Measurements from ENCODE around the gene HOXA3. TPM values are rescaled to one million over a fixed set of nuclear protein-coding genes. Genes with fewer than 3 reads are reported as not detected.

HOXA3 gene
- total and polyA plus RNA-seq, 4 experiments from 2014 or later = 0.07 TPM; not detected in 3

DNA sequence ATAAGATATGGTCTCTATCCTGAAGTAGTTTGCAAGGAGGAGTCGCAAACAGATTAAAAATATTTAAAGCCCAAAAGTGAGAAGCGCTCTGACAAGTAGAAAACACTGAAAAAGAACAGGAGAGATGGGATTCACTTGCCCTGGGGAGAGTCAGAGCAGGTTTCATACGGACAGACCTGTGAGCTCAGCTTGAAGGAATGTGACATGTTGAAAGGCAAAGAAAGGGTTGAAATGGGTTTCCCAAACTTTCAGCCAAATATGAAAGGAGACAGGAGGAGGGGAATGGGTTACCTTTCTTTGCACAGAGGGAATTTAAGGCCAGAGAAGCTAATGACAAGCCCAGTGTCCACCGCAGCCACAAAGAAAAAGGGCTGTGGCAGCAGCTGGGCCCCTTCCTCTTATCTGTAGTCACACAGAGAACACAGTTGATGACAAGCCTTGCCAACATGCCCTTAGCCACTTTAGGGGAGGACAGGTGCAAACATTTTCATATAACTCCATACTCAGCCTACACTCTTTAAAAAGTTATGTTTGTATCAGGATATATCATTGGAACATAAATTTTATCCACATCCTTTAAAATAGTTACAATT is 71.4 kb downstream of the HOXA3 start:
- Histone ChIP-seq H3K4me1 (ENCODE audit: insufficient read depth, low read length) (no peaks in the 10 kb centered on the region), H3K36me3 (ENCODE audit: insufficient read depth, low read length) (no peaks in the 10 kb centered on the region), H3K9me3 (ENCODE audit: control insufficient read depth in 1 of 2, low read length in 2 of 2) (no peaks in the 10 kb centered on the region), H3K4me3 (ENCODE audit: low read length in 2 of 2) (no peak overlapping the region), H3K27ac (ENCODE audit: low read depth, low read length) (no peak overlapping the region), H3K27me3 (ENCODE audit: insufficient read depth, low read length) (peaks cover 1% of the 10 kb centered on the region)
- DNase-seq = no peak
- H3K27ac Mint-ChIP-seq = no peak overlapping the region
- no peaks in the 10 kb centered on the region for H3K36me3 Mint-ChIP-seq
- intact Hi-C loops (cut with micrococcal nuclease) = no loop called here
- H3K4me1 Mint-ChIP-seq = no peaks in the 10 kb centered on the region
- H3K27me3 Mint-ChIP-seq = peaks cover 11 to 16% of the 10 kb centered on the region in 2 donors
- CTCF ChIA-PET (ENCODE audit: partially characterized antibody) = no interaction called here
- POLR2A ChIA-PET (ENCODE audit: partially characterized antibody) = no interaction called here
- H3K4me3 Mint-ChIP-seq = no peak overlapping the region
- H3K9me3 Mint-ChIP-seq = peaks cover 0 to 2% (median 0%) of the 10 kb centered on the region in 8 donors

DNA sequence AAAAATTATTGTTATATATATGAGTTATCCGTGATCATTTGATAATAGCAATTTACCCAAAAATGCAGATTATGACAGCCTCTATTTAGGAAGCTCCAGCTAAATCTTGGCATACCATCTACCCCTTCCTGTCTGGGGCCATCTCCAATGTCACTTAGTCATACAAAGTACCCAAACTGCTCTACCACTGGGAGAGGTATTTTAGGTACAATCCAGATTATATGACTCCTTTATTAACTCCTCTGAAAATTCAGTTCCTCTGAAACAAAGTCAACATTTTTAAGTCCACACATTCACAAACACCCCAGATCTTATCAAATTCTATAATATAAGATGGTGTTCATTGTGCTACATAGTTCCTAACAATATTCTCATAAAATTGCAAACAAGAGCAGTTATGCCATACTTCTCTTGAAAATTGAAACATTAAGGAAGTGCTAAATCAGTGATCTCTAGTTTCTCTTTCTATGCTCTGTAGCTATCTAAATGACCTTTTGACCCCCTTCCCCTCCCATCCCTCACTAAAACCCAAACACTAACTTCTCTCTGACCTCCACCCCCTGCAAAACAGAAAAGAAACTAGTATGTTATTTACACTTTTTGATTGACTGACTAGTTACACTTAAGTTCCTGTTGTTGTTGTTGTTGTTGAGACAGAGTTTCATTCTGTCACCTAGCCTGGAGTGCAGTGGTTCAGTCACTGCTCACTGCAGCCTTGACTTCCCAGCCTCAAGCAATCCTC is 73.0 kb downstream of the HOXA3 start:
- intact Hi-C loops (cut with micrococcal nuclease) = no loop called here
- Mint-ChIP-seq H3K36me3 (no peaks in the 10 kb centered on the region), H3K27ac (peak overlapping the region in 1 of 7 donors; percentile 28), H3K4me3 (no peak overlapping the region), H3K27me3 (peaks cover 14 to 17% of the 10 kb centered on the region in 2 donors), H3K9me3 (peaks cover 0 to 2% (median 0%) of the 10 kb centered on the region in 8 donors), H3K4me1 (no peaks in the 10 kb centered on the region)
- Histone ChIP-seq H3K4me3 (ENCODE audit: low read length in 2 of 2) (no peak overlapping the region), H3K4me1 (ENCODE audit: insufficient read depth, low read length) (no peaks in the 10 kb centered on the region), H3K27me3 (ENCODE audit: insufficient read depth, low read length) (no peaks in the 10 kb centered on the region), H3K27ac (ENCODE audit: low read depth, low read length) (no peak overlapping the region), H3K9me3 (ENCODE audit: control insufficient read depth in 1 of 2, low read length in 2 of 2) (no peaks in the 10 kb centered on the region), H3K36me3 (ENCODE audit: insufficient read depth, low read length) (no peaks in the 10 kb centered on the region)
- CTCF ChIA-PET (ENCODE audit: partially characterized antibody) = no interaction called here
- DNase-seq = no peak
- POLR2A ChIA-PET (ENCODE audit: partially characterized antibody) = no interaction called here

DNA sequence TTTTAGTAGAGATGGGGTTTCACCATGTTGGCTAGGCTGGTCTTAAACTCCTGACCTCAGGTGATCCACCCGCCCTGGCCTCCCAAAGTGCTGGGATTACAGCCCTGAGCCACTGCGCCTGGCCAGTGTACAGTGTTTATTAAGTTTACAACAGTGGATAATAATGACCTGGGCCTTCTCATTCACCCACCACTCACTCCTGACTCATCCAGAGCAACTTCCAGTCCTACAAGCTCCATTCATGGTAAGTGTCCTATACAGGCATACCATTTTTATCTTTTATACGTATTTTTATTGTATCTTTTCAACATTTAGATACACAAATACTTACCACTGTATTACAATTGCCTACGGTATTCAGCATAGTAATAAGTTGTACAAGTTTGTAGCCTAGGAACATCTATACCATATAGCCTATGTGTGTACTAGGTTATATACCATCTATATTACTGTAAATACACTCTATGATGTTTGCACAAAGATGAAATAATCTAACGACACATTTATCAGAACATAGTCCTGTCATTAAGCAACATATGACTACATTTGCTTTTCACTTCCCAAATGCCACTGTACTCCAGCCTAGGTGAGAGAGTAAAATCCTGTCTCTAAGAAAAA is 73.7 kb downstream of the HOXA3 start:
- Mint-ChIP-seq H3K36me3 (no peaks in the 10 kb centered on the region), H3K4me3 (no peak overlapping the region), H3K4me1 (no peaks in the 10 kb centered on the region), H3K27ac (no peak overlapping the region), H3K9me3 (peaks cover 0 to 2% (median 0%) of the 10 kb centered on the region in 8 donors), H3K27me3 (peaks cover 11 to 15% of the 10 kb centered on the region in 2 donors)
- H3K36me3 ChIP-seq (ENCODE audit: insufficient read depth, low read length) = no peaks in the 10 kb centered on the region
- ChIA-PET CTCF (ENCODE audit: partially characterized antibody) (no interaction called here), POLR2A (ENCODE audit: partially characterized antibody) (no interaction called here)
- H3K27ac ChIP-seq (ENCODE audit: low read depth, low read length) = no peak overlapping the region
- no peaks in the 10 kb centered on the region for H3K27me3 ChIP-seq (ENCODE audit: insufficient read depth, low read length)
- no peak for DNase-seq
- no peaks in the 10 kb centered on the region for H3K4me1 ChIP-seq (ENCODE audit: insufficient read depth, low read length)
- H3K4me3 ChIP-seq (ENCODE audit: low read length in 2 of 2) = no peak overlapping the region
- intact Hi-C loops (cut with micrococcal nuclease) = no loop called here
- H3K9me3 ChIP-seq (ENCODE audit: control insufficient read depth in 1 of 2, low read length in 2 of 2) = no peaks in the 10 kb centered on the region

DNA sequence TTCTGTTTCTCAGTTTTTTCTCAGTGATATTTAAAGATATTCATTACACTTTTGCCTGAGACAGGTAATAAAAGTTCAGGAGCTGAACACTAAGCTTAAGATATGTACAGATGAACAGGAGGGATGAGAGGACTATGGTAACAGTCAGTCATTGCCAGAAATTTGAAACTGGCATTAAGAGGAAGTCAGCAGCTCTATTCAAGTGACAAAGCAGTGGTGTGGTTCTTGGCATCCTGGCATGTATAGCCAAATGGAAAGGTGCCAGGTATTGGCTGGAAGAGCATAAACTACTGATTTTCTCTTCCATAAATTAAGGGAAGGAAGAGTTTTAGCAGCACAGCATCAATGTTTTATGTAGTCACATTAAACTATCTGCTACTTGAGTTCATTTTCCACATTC is 79.3 kb downstream of the HOXA3 start:
- no peaks in the 10 kb centered on the region for H3K36me3 ChIP-seq (ENCODE audit: insufficient read depth, low read length)
- no peak overlapping the region for H3K4me3 ChIP-seq (ENCODE audit: low read length in 2 of 2)
- no peaks in the 10 kb centered on the region for H3K27me3 ChIP-seq (ENCODE audit: insufficient read depth, low read length)
- no peak overlapping the region for H3K27ac Mint-ChIP-seq
- intact Hi-C loops (cut with micrococcal nuclease) = no loop called here
- no peaks in the 10 kb centered on the region for H3K36me3 Mint-ChIP-seq
- no peaks in the 10 kb centered on the region for H3K9me3 ChIP-seq (ENCODE audit: control insufficient read depth in 1 of 2, low read length in 2 of 2)
- H3K9me3 Mint-ChIP-seq = peaks cover 0 to 2% (median 0%) of the 10 kb centered on the region in 8 donors
- peaks cover 15 to 17% of the 10 kb centered on the region in 2 donors for H3K27me3 Mint-ChIP-seq
- POLR2A ChIA-PET (ENCODE audit: partially characterized antibody) = no interaction called here
- no peak overlapping the region for H3K27ac ChIP-seq (ENCODE audit: low read depth, low read length)
- no peaks in the 10 kb centered on the region for H3K4me1 Mint-ChIP-seq
- H3K4me3 Mint-ChIP-seq = no peak overlapping the region
- DNase-seq = no peak
- H3K4me1 ChIP-seq (ENCODE audit: insufficient read depth, low read length) = no peaks in the 10 kb centered on the region
- CTCF ChIA-PET (ENCODE audit: partially characterized antibody) = no interaction called here

DNA sequence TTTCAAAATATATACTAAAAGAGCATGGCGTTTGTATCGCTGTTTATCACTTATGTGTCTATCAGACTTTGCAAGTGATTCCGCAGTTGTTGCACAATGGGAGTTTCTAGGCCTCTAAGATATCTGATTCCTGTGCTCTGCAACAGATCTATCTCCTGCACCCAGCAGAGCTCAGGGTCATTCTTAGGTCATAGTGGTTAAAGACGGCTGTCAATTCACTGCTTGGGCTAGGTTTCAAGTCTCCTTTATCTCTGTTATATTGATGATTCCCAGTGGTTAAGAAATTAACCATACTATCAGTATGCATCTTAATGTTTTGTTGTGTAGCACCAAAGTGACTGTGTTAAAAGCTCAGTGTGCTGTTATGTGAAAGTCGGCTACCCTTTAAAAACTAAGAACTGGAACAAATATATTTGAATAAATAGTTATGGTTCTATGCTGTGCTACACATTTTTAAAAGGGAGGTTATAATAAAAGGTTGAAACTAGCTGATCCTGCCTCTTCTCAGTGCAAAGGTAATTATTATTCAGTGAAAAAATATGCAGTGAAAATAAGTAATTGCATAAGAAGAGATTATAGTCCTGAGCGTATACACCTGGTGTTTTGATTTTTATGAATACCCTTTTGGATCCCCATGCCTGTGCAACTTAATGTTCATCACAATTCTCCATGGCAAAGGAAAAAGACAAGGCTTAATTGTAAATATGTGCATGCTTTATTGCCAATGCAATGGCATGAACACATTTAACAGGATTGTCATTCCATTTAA is 80.6 kb downstream of the HOXA3 start:
- Mint-ChIP-seq H3K4me3 (no peak overlapping the region), H3K36me3 (no peaks in the 10 kb centered on the region), H3K4me1 (no peaks in the 10 kb centered on the region), H3K27me3 (peaks cover 17 to 20% of the 10 kb centered on the region in 2 donors), H3K27ac (no peak overlapping the region), H3K9me3 (peaks cover 0 to 2% (median 0%) of the 10 kb centered on the region in 8 donors)
- no peak for DNase-seq
- Histone ChIP-seq H3K9me3 (ENCODE audit: control insufficient read depth in 1 of 2, low read length in 2 of 2) (no peaks in the 10 kb centered on the region), H3K27ac (ENCODE audit: low read depth, low read length) (no peak overlapping the region), H3K36me3 (ENCODE audit: insufficient read depth, low read length) (no peaks in the 10 kb centered on the region), H3K4me1 (ENCODE audit: insufficient read depth, low read length) (no peaks in the 10 kb centered on the region), H3K27me3 (ENCODE audit: insufficient read depth, low read length) (no peaks in the 10 kb centered on the region), H3K4me3 (ENCODE audit: low read length in 2 of 2) (no peak overlapping the region)
- ChIA-PET CTCF (ENCODE audit: partially characterized antibody) (no interaction called here), POLR2A (ENCODE audit: partially characterized antibody) (no interaction called here)
- intact Hi-C loops (cut with micrococcal nuclease) = no loop called here

DNA sequence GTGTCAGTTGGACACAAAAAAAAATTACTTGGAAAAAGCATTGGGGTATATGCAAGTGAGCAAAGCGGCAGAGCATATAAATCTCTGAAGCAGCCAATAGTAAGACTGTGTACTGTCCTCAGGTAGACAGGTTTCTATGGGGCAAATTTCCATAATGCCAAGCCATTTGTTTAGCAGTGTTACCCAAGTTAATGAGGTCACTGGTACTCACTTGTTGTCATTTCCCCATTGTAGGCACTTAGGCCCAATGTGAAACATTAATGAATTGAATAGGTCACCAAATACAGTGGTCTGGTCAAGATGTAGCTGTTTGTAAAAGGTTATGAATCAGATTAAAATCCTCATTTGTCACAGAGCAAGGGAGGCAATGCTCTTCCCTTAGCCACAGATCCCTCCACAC is 84.1 kb downstream of the HOXA3 start:
- Mint-ChIP-seq H3K27me3 (peaks cover 9 to 13% of the 10 kb centered on the region in 2 donors), H3K4me3 (no peak overlapping the region), H3K27ac (no peak overlapping the region), H3K9me3 (no peaks in the 10 kb centered on the region), H3K36me3 (no peaks in the 10 kb centered on the region), H3K4me1 (no peaks in the 10 kb centered on the region)
- Histone ChIP-seq H3K36me3 (ENCODE audit: insufficient read depth, low read length) (no peaks in the 10 kb centered on the region), H3K4me1 (ENCODE audit: insufficient read depth, low read length) (no peaks in the 10 kb centered on the region), H3K9me3 (ENCODE audit: control insufficient read depth in 1 of 2, low read length in 2 of 2) (no peaks in the 10 kb centered on the region), H3K4me3 (ENCODE audit: low read length in 2 of 2) (no peak overlapping the region), H3K27me3 (ENCODE audit: insufficient read depth, low read length) (no peaks in the 10 kb centered on the region), H3K27ac (ENCODE audit: low read depth, low read length) (no peak overlapping the region)
- CTCF ChIA-PET (ENCODE audit: partially characterized antibody) = interaction anchor here (1.2 kb wide), 1 partner anchor 8 kb away, joined by 3 read pairs; no protein-coding TSS in a partner anchor
- POLR2A ChIA-PET (ENCODE audit: partially characterized antibody) = no interaction called here
- intact Hi-C loops (cut with micrococcal nuclease) = no loop called here
- DNase-seq = no peak

DNA sequence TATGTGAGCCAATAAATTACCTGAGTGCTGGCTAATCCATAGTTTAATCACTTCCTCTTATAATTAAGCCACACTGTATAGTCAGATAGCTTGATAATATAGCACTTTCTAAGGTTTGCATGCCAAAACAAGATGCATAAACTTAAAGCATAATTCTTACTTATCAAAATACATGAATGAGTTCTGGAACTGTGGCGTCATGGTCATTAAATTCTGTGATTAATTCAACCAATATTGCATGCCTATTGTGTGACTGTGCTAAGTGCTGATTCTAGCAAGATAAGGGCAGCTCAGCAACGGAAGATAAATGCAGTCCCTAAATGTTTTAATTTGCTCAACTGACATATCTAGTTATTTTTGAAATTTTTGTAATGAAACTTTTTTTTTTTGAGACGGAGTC is 86.2 kb downstream of the HOXA3 start:
- H3K9me3 ChIP-seq (ENCODE audit: control insufficient read depth in 1 of 2, low read length in 2 of 2) = no peaks in the 10 kb centered on the region
- no peaks in the 10 kb centered on the region for H3K4me1 ChIP-seq (ENCODE audit: insufficient read depth, low read length)
- H3K27ac ChIP-seq (ENCODE audit: low read depth, low read length) = no peak overlapping the region
- DNase-seq = no peak
- no peaks in the 10 kb centered on the region for H3K9me3 Mint-ChIP-seq
- no peaks in the 10 kb centered on the region for H3K4me1 Mint-ChIP-seq
- no peak overlapping the region for H3K4me3 Mint-ChIP-seq
- no peaks in the 10 kb centered on the region for H3K27me3 ChIP-seq (ENCODE audit: insufficient read depth, low read length)
- no peak overlapping the region for H3K27ac Mint-ChIP-seq
- H3K27me3 Mint-ChIP-seq = peaks cover 5 to 6% of the 10 kb centered on the region in 2 donors
- H3K36me3 Mint-ChIP-seq = no peaks in the 10 kb centered on the region
- no peak overlapping the region for H3K4me3 ChIP-seq (ENCODE audit: low read length in 2 of 2)
- no peaks in the 10 kb centered on the region for H3K36me3 ChIP-seq (ENCODE audit: insufficient read depth, low read length)
- intact Hi-C loops (cut with micrococcal nuclease) = no loop called here
- ChIA-PET CTCF (ENCODE audit: partially characterized antibody) (no interaction called here), POLR2A (ENCODE audit: partially characterized antibody) (no interaction called here)
